Endodermal cell (in vitro differentiated cells): ENCODE measurements around the gene KRTAP1-1. TPM values are rescaled to one million over a fixed set of nuclear protein-coding genes. Genes with fewer than 3 reads are reported as not detected.
A peak's percentile ranks its signal among the peaks of the same experiment; 100 is the strongest.

ENCODE experiments used
- DNase-seq: peaks from one replicate; pipeline ENCODE4 v3.0.0-alpha.2; 2017
- H3K27ac ChIP-seq: 2 replicates; pipeline ENCODE4 v1.5.1; 2013; ENCODE audit warnings: mild to moderate bottlenecking, low read depth, low read length, moderate library complexity
- H3K27me3 ChIP-seq: 2 replicates; pipeline ENCODE4 v1.6.1; 2013; ENCODE audit warnings: mild to moderate bottlenecking, low read length, moderate library complexity; ENCODE audit not compliant: insufficient read depth, control insufficient read depth, poor library complexity, severe bottlenecking
- H3K36me3 ChIP-seq: 2 replicates; pipeline ENCODE4 v1.7.0; 2013; ENCODE audit warnings: mild to moderate bottlenecking, low read length, moderate library complexity; ENCODE audit not compliant: control insufficient read depth, insufficient read depth
- H3K4me1 ChIP-seq: one replicate; pipeline ENCODE4 v1.7.0; 2013; ENCODE audit warnings: low read length; ENCODE audit not compliant: control insufficient read depth, insufficient read depth
- H3K4me3 ChIP-seq: 2 replicates; pipeline ENCODE4 v1.5.1; 2013; ENCODE audit warnings: mild to moderate bottlenecking, low read length, moderate library complexity
- H3K9ac ChIP-seq: 2 replicates; pipeline ENCODE4 v1.6.1; 2013; ENCODE audit warnings: mild to moderate bottlenecking, low read length, moderate library complexity; ENCODE audit not compliant: poor library complexity, severe bottlenecking; ENCODE audit errors: extremely low read depth
- H3K9me3 ChIP-seq: 2 replicates; pipeline ENCODE4 v1.6.1; 2013; ENCODE audit warnings: mild to moderate bottlenecking, low read length, moderate library complexity; ENCODE audit not compliant: control insufficient read depth
- H3K27ac Mint-ChIP-seq: 2 replicates; pipeline ENCODE4 v1.8.0; 2020; ENCODE audit warnings: mixed read lengths
- H3K27me3 Mint-ChIP-seq: 2 replicates; pipeline ENCODE4 v1.8.0; 2021; ENCODE audit warnings: mild to moderate bottlenecking, mixed read lengths; ENCODE audit not compliant: insufficient read depth
- H3K36me3 Mint-ChIP-seq: 2 replicates; pipeline ENCODE4 v1.8.0; 2020; ENCODE audit warnings: low read depth, mixed read lengths
- H3K4me1 Mint-ChIP-seq: 2 replicates; pipeline ENCODE4 v1.8.0; 2020; ENCODE audit warnings: mixed read lengths
- H3K4me3 Mint-ChIP-seq: 2 replicates; pipeline ENCODE4 v1.8.0; 2020; ENCODE audit warnings: mild to moderate bottlenecking, moderate library complexity, mixed read lengths
- H3K9me3 Mint-ChIP-seq: 2 replicates; pipeline ENCODE4 v1.8.0; 2020; ENCODE audit warnings: mild to moderate bottlenecking, mixed read lengths
- CTCF ChIP-seq: fragments of 200-600 bp; sonication (generic); conservative IDR thresholded peaks from 2 replicates; pipeline ENCODE4 v1.5.0; 2021; ENCODE audit warnings: antibody characterized with exemption, mild to moderate bottlenecking
- WGBS, 2 experiments: methylation state at CpG; one replicate each; pipeline versions ENCODE4 v1.1.5 to v1.1.7; 2013; ENCODE audit warnings: missing lambda C conversion rate in 2 of 2, mixed read lengths in 1 of 2; ENCODE audit not compliant: insufficient coverage in 1 of 2, insufficient read length in 1 of 2; 5-methylcytosine and 5-hydroxymethylcytosine counted together
- total RNA-seq, 2 donors: library from RNA; stranded (reverse); fragmentation: NEBNext Ultra II Directional in 1 of 2; extraction: Animal tissue kit (Norgen Biotek cat#: 25700) in 1 of 2; gene quantifications; 2 replicates in 1 of 2; 3 replicates in 1 of 2; pipeline ENCODE4 v1.2.1, GENCODE V29; 2021

KRTAP1-1 gene
- total RNA-seq, 2 donors from 2014 or later: not detected

GRCh38 chr17:41012326-41013120 lies 28.7 kb downstream of the KRTAP1-1 start:
- peaks cover 21% of the 10 kb centered on the region for H3K4me1 Mint-ChIP-seq
- H3K27ac Mint-ChIP-seq: no peak overlapping the region
- Histone ChIP-seq H3K4me3 (no peak overlapping the region), H3K9me3 (no peaks in the 10 kb centered on the region), H3K27ac (no peak overlapping the region), H3K27me3 (no peaks in the 10 kb centered on the region), H3K9ac (no peak overlapping the region), H3K36me3 (no peaks in the 10 kb centered on the region), H3K4me1 (peaks cover 8% of the 10 kb centered on the region)
- DNase-seq: no peak
- no peaks in the 10 kb centered on the region for H3K27me3 Mint-ChIP-seq
- no peaks in the 10 kb centered on the region for H3K36me3 Mint-ChIP-seq
- TF ChIP-seq CTCF: no peak
- no peak overlapping the region for H3K4me3 Mint-ChIP-seq
- H3K9me3 Mint-ChIP-seq: no peaks in the 10 kb centered on the region
- 89 to 100% methylated on average over 5 to 6 of the region's 6 CpGs for WGBS, 2 experiments

- no peak for TF ChIP-seq CTCF
- H3K36me3 ChIP-seq: no peaks in the 10 kb centered on the region
- no peaks in the 10 kb centered on the region for H3K27me3 ChIP-seq
- no peaks in the 10 kb centered on the region for H3K36me3 Mint-ChIP-seq
- H3K9me3 ChIP-seq: no peaks in the 10 kb centered on the region
- no peak overlapping the region for H3K9ac ChIP-seq
- no peak overlapping the region for H3K4me3 Mint-ChIP-seq
- no peak for DNase-seq
- peaks cover 21% of the 10 kb centered on the region for H3K4me1 Mint-ChIP-seq
- no peaks in the 10 kb centered on the region for H3K27me3 Mint-ChIP-seq
- H3K4me1 ChIP-seq: peaks cover 8% of the 10 kb centered on the region
- no peak overlapping the region for H3K27ac Mint-ChIP-seq
- H3K9me3 Mint-ChIP-seq: no peaks in the 10 kb centered on the region
- no peak overlapping the region for H3K4me3 ChIP-seq
- H3K27ac ChIP-seq: no peak overlapping the region
These were observed 30.8 kb downstream of the KRTAP1-1 start for GRCh38 chr17:41010441-41010840.

- H3K27me3 Mint-ChIP-seq: no peaks in the 10 kb centered on the region
- H3K4me1 Mint-ChIP-seq: peaks cover 21% of the 10 kb centered on the region
- no peaks in the 10 kb centered on the region for H3K9me3 Mint-ChIP-seq
- TF ChIP-seq CTCF: no peak
- H3K4me3 ChIP-seq: peak overlapping the region; percentile 16
- H3K4me3 Mint-ChIP-seq: no peak overlapping the region
- no peak overlapping the region for H3K9ac ChIP-seq
- H3K27me3 ChIP-seq: no peaks in the 10 kb centered on the region
- H3K9me3 ChIP-seq: no peaks in the 10 kb centered on the region
- WGBS, 2 experiments: 88% methylated on average over 1 of the region's 1 CpG; no CpG with 5 or more reads in 1 of the 2 experiments
- peaks cover 8% of the 10 kb centered on the region for H3K4me1 ChIP-seq
- H3K36me3 ChIP-seq: no peaks in the 10 kb centered on the region
- H3K27ac Mint-ChIP-seq: no peak overlapping the region
- no peaks in the 10 kb centered on the region for H3K36me3 Mint-ChIP-seq
- no peak for DNase-seq
- H3K27ac ChIP-seq: no peak overlapping the region
These were observed 31.3 kb downstream of the KRTAP1-1 start for GRCh38 chr17:41009936-41010335.
